Sigmoid colon (tissue), 4 donors: ENCODE results near the gene SEC24D.

Experiments used
- CTCF ChIP-seq, 4 experiments: fragments of 450-650 bp in 3 of 4; fragments of 200-600 bp in 1 of 4; IDR thresholded peaks; one replicate each; pipeline ENCODE4 v1.5.1; 2016 to 2019; ENCODE audit warnings: antibody characterized with exemption in 4 of 4, mild to moderate bottlenecking in 3 of 4, moderate library complexity in 2 of 4
- EP300 ChIP-seq, 4 donors: sonication (generic); formaldehyde crosslinking; IDR thresholded peaks; one replicate each; pipeline ENCODE4 v1.6.1; 2017; ENCODE audit warnings: antibody characterized with exemption in 4 of 4
- POLR2A ChIP-seq, 2 donors: fragments of 450-650 bp; IDR thresholded peaks; one replicate each; pipeline ENCODE4 v1.6.1; 2016; ENCODE audit warnings: antibody characterized with exemption in 2 of 2, mild to moderate bottlenecking in 2 of 2, moderate library complexity in 2 of 2

GRCh38 chr4:118774989-118775388 lies 60.9 kb downstream of the SEC24D start:
- TF ChIP-seq CTCF (IDR thresholded peaks at IDR 0.05) (no peak), EP300 (IDR thresholded peaks at IDR 0.05) (no peak), POLR2A (IDR thresholded peaks at IDR 0.05) (no peak)
